DOHH2 (cell line): ENCODE results near the gene VGLL1.

Source experiments
- H3F3A ChIP-seq: fragments of 200-600 bp; sonication (generic), shearing (Covaris generic); 2 replicates; pipeline ENCODE4 v1.6.0; 2016; ENCODE audit warnings: antibody characterized with exemption, mild to moderate bottlenecking; ENCODE audit not compliant: control insufficient read depth, insufficient read depth
- H3K27ac ChIP-seq: fragments of 200-600 bp; sonication (generic); 2 replicates; pipeline ENCODE4 v1.5.1; 2014; ENCODE audit warnings: low read depth, mild to moderate bottlenecking, low read length, moderate library complexity
- H3K27me3 ChIP-seq: fragments of 200-600 bp; sonication (generic); 2 replicates; pipeline ENCODE4 v1.6.1; 2014; ENCODE audit warnings: mild to moderate bottlenecking, low read length, mixed read lengths; ENCODE audit not compliant: control insufficient read depth
- H3K36me3 ChIP-seq: fragments of 200-600 bp; sonication (generic); 2 replicates; pipeline ENCODE4 v1.6.1; 2014; ENCODE audit warnings: mild to moderate bottlenecking, low read length, moderate library complexity, mixed read lengths; ENCODE audit not compliant: control insufficient read depth
- H3K4me1 ChIP-seq: fragments of 200-600 bp; sonication (generic); 2 replicates; pipeline ENCODE4 v1.6.1; 2014; ENCODE audit warnings: mild to moderate bottlenecking, low read length, mixed read lengths; ENCODE audit not compliant: control insufficient read depth
- H3K4me2 ChIP-seq: fragments of 200-600 bp; sonication (generic); 2 replicates; pipeline ENCODE4 v1.6.0; 2014; ENCODE audit warnings: mild to moderate bottlenecking, low read length, moderate library complexity
- H3K4me3 ChIP-seq: fragments of 200-600 bp; sonication (generic); 2 replicates; pipeline ENCODE4 v1.5.1; 2014; ENCODE audit warnings: mild to moderate bottlenecking, low read length, mixed read lengths
- H3K79me2 ChIP-seq: fragments of 200-600 bp; sonication (generic); 2 replicates; pipeline ENCODE4 v1.6.1; 2014; ENCODE audit warnings: mild to moderate bottlenecking, low read length, mixed read lengths; ENCODE audit not compliant: control insufficient read depth
- H3K9me2 ChIP-seq: fragments of 200-600 bp; sonication (generic); replicated peaks from 2 replicates; pipeline ENCODE4 v1.6.1; 2014; ENCODE audit warnings: mild to moderate bottlenecking, low read length, mixed read lengths; ENCODE audit not compliant: control insufficient read depth
- H3K9me3 ChIP-seq: fragments of 200-600 bp; sonication (generic); 2 replicates; pipeline ENCODE4 v1.6.1; 2014; ENCODE audit warnings: antibody characterized with exemption, low read length, mixed read lengths; ENCODE audit not compliant: control insufficient read depth, insufficient read depth
- H4K20me1 ChIP-seq: fragments of 200-600 bp; sonication (generic); 2 replicates; pipeline ENCODE4 v1.6.0; 2014; ENCODE audit warnings: low read depth, mild to moderate bottlenecking, antibody characterized with exemption, low read length, moderate library complexity; ENCODE audit not compliant: control insufficient read depth, insufficient read depth
- CTCF ChIP-seq: fragments of 200-600 bp; sonication (generic); IDR thresholded peaks from one replicate; pipeline ENCODE4 v1.5.1; 2014; ENCODE audit warnings: antibody characterized with exemption, mild to moderate bottlenecking, low read depth, low read length; ENCODE audit not compliant: poor library complexity, severe bottlenecking
- EZH2phosphoT487 ChIP-seq: fragments of 200-600 bp; sonication (generic); IDR thresholded peaks from 2 replicates; pipeline ENCODE4 v1.6.1; 2017; ENCODE audit warnings: borderline replicate concordance, mild to moderate bottlenecking, antibody characterized with exemption, low read length, moderate library complexity, mixed read lengths

VGLL1 gene

GRCh38 chrX:136598631-136599030 is 66.6 kb downstream of the VGLL1 start:
- Histone ChIP-seq H4K20me1 (no peaks in the 10 kb centered on the region), H3K9me3 (no peaks in the 10 kb centered on the region), H3F3A (no peaks in the 10 kb centered on the region), H3K4me2 (no peak overlapping the region), H3K79me2 (no peaks in the 10 kb centered on the region), H3K9me2 (no peaks in the 10 kb centered on the region), H3K27ac (no peak overlapping the region), H3K4me3 (no peak overlapping the region), H3K27me3 (no peaks in the 10 kb centered on the region), H3K4me1 (no peaks in the 10 kb centered on the region), H3K36me3 (no peaks in the 10 kb centered on the region)
- no peak for TF ChIP-seq EZH2phosphoT487
- no peak for TF ChIP-seq CTCF

- Histone ChIP-seq H3K27me3 (no peaks in the 10 kb centered on the region), H3K9me3 (no peaks in the 10 kb centered on the region), H3K9me2 (no peaks in the 10 kb centered on the region), H3K4me2 (no peak overlapping the region), H3K36me3 (no peaks in the 10 kb centered on the region), H3K4me3 (no peak overlapping the region), H3F3A (no peaks in the 10 kb centered on the region), H4K20me1 (no peaks in the 10 kb centered on the region), H3K79me2 (no peaks in the 10 kb centered on the region), H3K4me1 (no peaks in the 10 kb centered on the region), H3K27ac (no peak overlapping the region)
- TF ChIP-seq EZH2phosphoT487 (no peak), CTCF (no peak)
Measured at GRCh38 chrX:136600059-136600458, 68.0 kb downstream of the VGLL1 start.
